Erythroblast (primary cell): ENCODE results near the gene CS.
"Not testable (repeated sequence)": the region's sequence is repeated elsewhere in the genome, so short reads cannot be mapped to it uniquely, and the experiment has no call there.

Source experiments
- DNase-seq, 2 experiments: peaks; one replicate each; lab custom pipeline; 2025; lab: John Stamatoyannopoulos, UW
- GATA1 ChIP-seq: IDR thresholded peaks from 2 replicates; pipeline ENCODE4 v1.6.1; 2011; ENCODE audit warnings: low read depth, mild to moderate bottlenecking, control low read depth, low read length, moderate library complexity
- POLR2A ChIP-seq: IDR thresholded peaks from 2 replicates; pipeline ENCODE4 v1.6.1; 2011; ENCODE audit warnings: mild to moderate bottlenecking, low read length

CS gene

GRCh38 chr12:56333197-56333678, 33.1 kb upstream of the CS start:
- TF ChIP-seq POLR2A, result no peak
- no peak for TF ChIP-seq GATA1
- no peak for DNase-seq

GRCh38 chr12:56332512-56333196, 32.5 kb upstream of the CS start:
- DNase-seq, result peak in 1 of 2 experiments; percentile 18
- TF ChIP-seq GATA1 (no peak), POLR2A (no peak)

- no peak for TF ChIP-seq GATA1
- DNase-seq, result no peak
Observed at GRCh38 chr12:56330936-56331490, 30.9 kb upstream of the CS start.

- TF ChIP-seq POLR2A (no peak), GATA1 (no peak)
- no peak for DNase-seq
Observed at GRCh38 chr12:56326533-56326932, 26.4 kb upstream of the CS start.

- no peak for DNase-seq
- TF ChIP-seq POLR2A (no peak), GATA1 (no peak)
Observed at GRCh38 chr12:56326126-56326525, 26.0 kb upstream of the CS start.

- no peak for DNase-seq
- TF ChIP-seq POLR2A (no peak), GATA1 (no peak)
Observed at GRCh38 chr12:56324206-56324605, 24.1 kb upstream of the CS start.

GRCh38 chr12:56321610-56322009, 21.5 kb upstream of the CS start:
- not testable (repeated sequence) for DNase-seq

GRCh38 chr12:56321027-56321426, 20.9 kb upstream of the CS start:
- peak in 1 of 2 experiments; percentile 37 for DNase-seq
- TF ChIP-seq GATA1 (no peak), POLR2A (no peak)

- no peak for DNase-seq
- no peak for TF ChIP-seq POLR2A
- TF ChIP-seq GATA1, result no peak
Observed at GRCh38 chr12:56317675-56318074, 17.5 kb upstream of the CS start.

- TF ChIP-seq GATA1 (no peak), POLR2A (peak; percentile 85)
- peak; percentile 96 to 97 for DNase-seq
Observed at GRCh38 chr12:56315622-56316473, 15.7 kb upstream of the CS start, which contains the start of gene CNPY2. TSS of gene CNPY2 (minus strand) at chr12:56315988. CDS start at chr12:56315217, 771 bp downstream.

- no peak for TF ChIP-seq POLR2A
- no peak for TF ChIP-seq GATA1
- peak in 1 of 2 experiments; percentile 63 for DNase-seq
Observed at GRCh38 chr12:56315249-56315621, 15.1 kb upstream of the CS start.

GRCh38 chr12:56311003-56311402, 10.9 kb upstream of the CS start:
- TF ChIP-seq POLR2A (no peak), GATA1 (no peak)
- no peak for DNase-seq

GRCh38 chr12:56308714-56309113, 8.6 kb upstream of the CS start:
- no peak for DNase-seq
- no peak for TF ChIP-seq POLR2A
- no peak for TF ChIP-seq GATA1
